ENCODE data around the gene NPAS2. TPM values are rescaled to one million over a fixed set of nuclear protein-coding genes. Genes with fewer than 3 reads are reported as not detected.

Gene NPAS2
- total RNA-seq, 1 donor from 2014 or later = 11.4 TPM

DNA sequence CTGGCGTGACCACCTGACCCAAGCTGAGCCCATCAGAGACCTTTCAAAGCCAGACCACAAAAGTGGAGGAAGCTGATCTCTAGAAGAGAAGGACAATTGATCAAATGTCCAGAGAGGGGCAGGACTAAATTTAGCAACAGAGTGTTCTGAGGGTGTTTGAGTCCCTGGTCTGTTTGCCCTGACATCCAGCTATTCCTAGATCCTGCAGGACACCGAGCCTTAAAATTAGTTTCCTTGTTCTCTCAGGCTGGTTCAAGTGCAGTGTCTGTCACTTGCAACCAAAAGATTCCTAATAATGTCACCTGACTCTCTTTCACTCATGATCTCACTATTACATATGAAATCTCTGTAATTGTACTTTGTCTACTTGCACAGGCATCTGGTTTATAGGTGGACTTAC is 33.0 kb upstream of the NPAS2 start:
- DNase-seq (no peak), ATAC-seq (no peak)
- Histone ChIP-seq H3K4me1 (no peaks in the 10 kb centered on the region), H3K27ac (no peak overlapping the region), H3K36me3 (no peaks in the 10 kb centered on the region), H3K4me3 (no peak overlapping the region), H3K9me3 (no peaks in the 10 kb centered on the region), H3K27me3 (no peaks in the 10 kb centered on the region)
- TF ChIP-seq, protein P1, sequence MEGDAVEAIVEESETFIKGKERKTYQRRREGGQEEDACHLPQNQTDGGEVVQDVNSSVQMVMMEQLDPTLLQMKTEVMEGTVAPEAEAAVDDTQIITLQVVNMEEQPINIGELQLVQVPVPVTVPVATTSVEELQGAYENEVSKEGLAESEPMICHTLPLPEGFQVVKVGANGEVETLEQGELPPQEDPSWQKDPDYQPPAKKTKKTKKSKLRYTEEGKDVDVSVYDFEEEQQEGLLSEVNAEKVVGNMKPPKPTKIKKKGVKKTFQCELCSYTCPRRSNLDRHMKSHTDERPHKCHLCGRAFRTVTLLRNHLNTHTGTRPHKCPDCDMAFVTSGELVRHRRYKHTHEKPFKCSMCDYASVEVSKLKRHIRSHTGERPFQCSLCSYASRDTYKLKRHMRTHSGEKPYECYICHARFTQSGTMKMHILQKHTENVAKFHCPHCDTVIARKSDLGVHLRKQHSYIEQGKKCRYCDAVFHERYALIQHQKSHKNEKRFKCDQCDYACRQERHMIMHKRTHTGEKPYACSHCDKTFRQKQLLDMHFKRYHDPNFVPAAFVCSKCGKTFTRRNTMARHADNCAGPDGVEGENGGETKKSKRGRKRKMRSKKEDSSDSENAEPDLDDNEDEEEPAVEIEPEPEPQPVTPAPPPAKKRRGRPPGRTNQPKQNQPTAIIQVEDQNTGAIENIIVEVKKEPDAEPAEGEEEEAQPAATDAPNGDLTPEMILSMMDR (IDR thresholded peaks at IDR 0.05) = no peak
- intact Hi-C loops (cut with DNase I) = no loop called here

DNA sequence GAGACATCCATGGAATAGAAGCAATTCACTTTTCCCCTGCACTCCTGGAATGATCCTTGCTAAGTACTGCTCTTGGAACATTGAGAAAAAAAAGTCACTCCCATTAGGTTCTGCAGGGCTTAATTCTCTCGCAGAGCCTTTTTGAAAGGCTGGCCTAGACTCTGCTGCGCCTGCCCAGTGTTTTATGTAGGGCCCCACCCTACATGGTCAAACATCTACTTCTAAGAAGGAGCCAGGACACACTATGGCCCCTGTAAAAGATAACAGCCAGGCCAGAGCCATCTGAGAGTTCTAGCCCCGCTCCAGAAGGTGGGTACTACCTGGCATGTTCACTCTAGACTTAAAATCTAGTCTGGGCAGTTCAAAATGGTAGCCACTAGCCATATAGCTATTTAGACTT is 30.6 kb upstream of the NPAS2 start:
- intact Hi-C loops (cut with DNase I) = no loop called here
- no peaks in the 10 kb centered on the region for H3K9me3 ChIP-seq
- TF ChIP-seq, protein P1 (IDR thresholded peaks at IDR 0.05) = no peak
- H3K4me1 ChIP-seq = no peaks in the 10 kb centered on the region
- H3K36me3 ChIP-seq = no peaks in the 10 kb centered on the region
- no peak overlapping the region for H3K27ac ChIP-seq
- no peak overlapping the region for H3K4me3 ChIP-seq
- no peak for DNase-seq
- ATAC-seq = no peak
- no peaks in the 10 kb centered on the region for H3K27me3 ChIP-seq

DNA sequence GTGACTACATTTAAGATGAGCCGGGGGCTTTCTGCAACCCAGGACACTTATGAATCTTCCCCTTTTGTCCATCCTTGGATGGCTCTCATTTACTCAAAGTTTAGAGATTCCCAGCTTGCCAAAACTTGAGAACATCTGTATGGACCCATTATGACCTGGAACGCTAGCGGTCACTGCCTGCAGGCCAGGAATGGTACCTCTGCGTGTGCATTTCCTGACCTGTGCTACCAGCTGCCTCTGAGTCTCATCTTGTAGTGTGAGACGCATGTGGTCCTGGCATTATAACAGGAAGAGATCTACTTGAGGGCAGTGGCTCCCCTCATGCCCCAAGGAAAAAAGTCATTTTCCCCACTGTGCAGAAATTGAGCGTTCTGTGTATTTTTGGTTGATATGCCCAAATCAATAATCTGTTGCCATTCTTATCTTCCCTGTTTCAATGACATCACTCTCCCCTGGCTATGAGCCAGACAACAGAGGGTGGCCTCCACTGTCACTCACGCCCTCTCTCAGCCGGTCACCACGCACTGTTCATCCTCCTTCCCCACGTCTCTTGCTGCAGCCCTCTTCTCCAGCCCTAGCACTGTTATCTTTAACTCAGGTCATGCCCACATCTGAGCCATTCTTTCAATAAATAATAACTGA is 28.5 kb upstream of the NPAS2 start:
- Histone ChIP-seq H3K36me3 (no peaks in the 10 kb centered on the region), H3K4me1 (no peaks in the 10 kb centered on the region), H3K9me3 (no peaks in the 10 kb centered on the region), H3K27me3 (no peaks in the 10 kb centered on the region), H3K4me3 (no peak overlapping the region), H3K27ac (no peak overlapping the region)
- ATAC-seq = no peak
- intact Hi-C loops (cut with DNase I) = no loop called here
- TF ChIP-seq, protein P1 (IDR thresholded peaks at IDR 0.05) = no peak
- DNase-seq = no peak

DNA sequence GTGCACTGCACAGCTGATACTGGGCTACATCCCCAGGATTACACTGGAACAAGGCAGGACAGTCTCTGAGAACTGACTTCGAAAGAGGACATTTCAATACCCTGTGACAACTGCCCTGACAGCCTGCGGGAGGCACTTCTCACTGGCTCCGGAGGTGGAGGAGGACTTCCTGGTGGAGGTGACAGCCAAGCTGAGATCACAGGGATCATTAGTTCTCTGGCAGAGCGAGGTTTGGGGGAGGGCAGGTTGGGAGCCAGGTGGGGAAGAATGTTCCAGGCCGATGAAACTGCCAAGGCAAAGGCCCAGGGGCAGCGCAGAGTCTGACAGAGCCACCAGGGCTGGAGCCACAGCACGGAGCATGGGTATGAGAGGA is 28.0 kb upstream of the NPAS2 start:
- Histone ChIP-seq H3K9me3 (no peaks in the 10 kb centered on the region), H3K27me3 (no peaks in the 10 kb centered on the region), H3K4me3 (no peak overlapping the region), H3K4me1 (no peaks in the 10 kb centered on the region), H3K27ac (no peak overlapping the region), H3K36me3 (no peaks in the 10 kb centered on the region)
- no peak for ATAC-seq
- TF ChIP-seq, protein P1 (IDR thresholded peaks at IDR 0.05) = no peak
- intact Hi-C loops (cut with DNase I) = no loop called here
- no peak for DNase-seq

DNA sequence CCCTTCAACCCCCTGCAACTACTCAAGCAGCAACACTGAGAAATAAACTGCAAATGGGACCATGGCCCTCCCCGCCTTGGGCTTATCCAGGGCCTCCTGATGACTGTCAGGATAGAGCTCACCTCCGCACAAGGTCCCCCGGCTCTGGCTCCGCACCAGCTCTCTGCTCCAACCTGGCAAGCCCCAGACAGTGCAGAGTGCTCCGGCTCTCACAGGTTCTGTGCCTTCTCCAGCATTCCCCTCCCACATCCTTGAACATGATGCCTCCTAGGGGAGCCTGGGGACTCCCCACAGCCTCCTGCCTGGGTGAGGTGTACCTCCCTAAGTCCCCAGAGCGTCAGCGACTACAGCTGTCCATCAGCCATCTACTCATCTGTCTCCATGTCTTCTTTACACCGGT is 26.7 kb upstream of the NPAS2 start:
- TF ChIP-seq, protein P1 (IDR thresholded peaks at IDR 0.05) = no peak
- no peaks in the 10 kb centered on the region for H3K36me3 ChIP-seq

DNA sequence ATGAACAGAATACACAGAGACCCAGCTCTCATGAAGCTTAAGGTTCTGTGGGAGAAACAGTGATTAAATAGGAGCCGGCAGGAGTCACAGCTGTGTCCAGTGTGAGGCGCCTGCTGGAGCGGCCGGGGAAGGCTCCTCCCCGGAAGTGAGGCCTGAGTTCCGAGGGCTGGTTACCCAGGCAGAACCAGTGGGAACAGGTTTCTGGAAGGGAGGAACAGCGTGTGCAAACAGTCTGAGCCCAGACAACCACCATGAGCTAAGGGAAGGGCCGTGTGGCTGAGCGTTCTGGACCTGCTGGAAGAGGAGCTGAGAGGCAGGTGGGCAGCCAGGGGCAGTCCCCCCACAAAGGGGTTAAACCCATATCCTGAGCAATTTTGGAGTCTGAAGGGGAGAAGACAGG is 26.0 kb upstream of the NPAS2 start:
- H3K27me3 ChIP-seq = no peaks in the 10 kb centered on the region
- H3K36me3 ChIP-seq = no peaks in the 10 kb centered on the region
- H3K4me3 ChIP-seq = no peak overlapping the region
- no peak overlapping the region for H3K27ac ChIP-seq
- DNase-seq = no peak
- H3K9me3 ChIP-seq = no peaks in the 10 kb centered on the region
- no peaks in the 10 kb centered on the region for H3K4me1 ChIP-seq
- TF ChIP-seq, protein P1 (IDR thresholded peaks at IDR 0.05) = no peak
- intact Hi-C loops (cut with DNase I) = no loop called here
- ATAC-seq = no peak

More for the DNA sequence above, 26.7 kb upstream of the NPAS2 start:
- H3K9me3 ChIP-seq = no peaks in the 10 kb centered on the region
- intact Hi-C loops (cut with DNase I) = no loop called here
- H3K27ac ChIP-seq = no peak overlapping the region
- no peak overlapping the region for H3K4me3 ChIP-seq
- DNase-seq (no peak), ATAC-seq (no peak)
- no peaks in the 10 kb centered on the region for H3K4me1 ChIP-seq
- no peaks in the 10 kb centered on the region for H3K27me3 ChIP-seq

Data from upper lobe of right lung (tissue), 1 donor.